ENCODE data around the gene DACH1.
"Not testable (repeated sequence)": the region's sequence is repeated elsewhere in the genome, so short reads cannot be mapped to it uniquely, and the experiment has no call there.

The DACH1 gene

DNA sequence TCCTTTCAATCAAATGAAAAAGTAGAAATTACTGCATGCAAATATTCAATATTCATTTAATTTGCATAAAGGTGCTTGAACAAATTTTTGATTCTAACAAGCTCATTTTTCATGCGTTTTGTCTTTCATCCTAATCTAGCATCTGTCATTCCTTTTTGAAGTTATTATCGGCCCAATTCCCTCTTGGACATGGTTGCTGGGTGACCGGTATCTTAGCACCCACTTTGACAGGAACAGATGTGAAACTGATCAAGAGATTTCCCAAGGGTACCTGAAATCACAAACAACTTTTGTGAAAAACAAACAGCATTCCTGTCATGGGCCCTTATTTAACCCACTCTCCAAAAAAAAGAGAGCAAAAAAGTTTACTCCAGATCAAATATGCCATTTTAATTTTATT is 13.3 kb downstream of the DACH1 start:
- no peak for DNase-seq (ENCODE audit: low read depth)
- TF ChIP-seq, protein P1, sequence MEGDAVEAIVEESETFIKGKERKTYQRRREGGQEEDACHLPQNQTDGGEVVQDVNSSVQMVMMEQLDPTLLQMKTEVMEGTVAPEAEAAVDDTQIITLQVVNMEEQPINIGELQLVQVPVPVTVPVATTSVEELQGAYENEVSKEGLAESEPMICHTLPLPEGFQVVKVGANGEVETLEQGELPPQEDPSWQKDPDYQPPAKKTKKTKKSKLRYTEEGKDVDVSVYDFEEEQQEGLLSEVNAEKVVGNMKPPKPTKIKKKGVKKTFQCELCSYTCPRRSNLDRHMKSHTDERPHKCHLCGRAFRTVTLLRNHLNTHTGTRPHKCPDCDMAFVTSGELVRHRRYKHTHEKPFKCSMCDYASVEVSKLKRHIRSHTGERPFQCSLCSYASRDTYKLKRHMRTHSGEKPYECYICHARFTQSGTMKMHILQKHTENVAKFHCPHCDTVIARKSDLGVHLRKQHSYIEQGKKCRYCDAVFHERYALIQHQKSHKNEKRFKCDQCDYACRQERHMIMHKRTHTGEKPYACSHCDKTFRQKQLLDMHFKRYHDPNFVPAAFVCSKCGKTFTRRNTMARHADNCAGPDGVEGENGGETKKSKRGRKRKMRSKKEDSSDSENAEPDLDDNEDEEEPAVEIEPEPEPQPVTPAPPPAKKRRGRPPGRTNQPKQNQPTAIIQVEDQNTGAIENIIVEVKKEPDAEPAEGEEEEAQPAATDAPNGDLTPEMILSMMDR (IDR thresholded peaks at IDR 0.05; ENCODE audit: low read length, missing control alignments) = no peak
- H3K4me3 ChIP-seq (replicated peaks; ENCODE audit: low read depth, low read length) = no peak overlapping the region

DNA sequence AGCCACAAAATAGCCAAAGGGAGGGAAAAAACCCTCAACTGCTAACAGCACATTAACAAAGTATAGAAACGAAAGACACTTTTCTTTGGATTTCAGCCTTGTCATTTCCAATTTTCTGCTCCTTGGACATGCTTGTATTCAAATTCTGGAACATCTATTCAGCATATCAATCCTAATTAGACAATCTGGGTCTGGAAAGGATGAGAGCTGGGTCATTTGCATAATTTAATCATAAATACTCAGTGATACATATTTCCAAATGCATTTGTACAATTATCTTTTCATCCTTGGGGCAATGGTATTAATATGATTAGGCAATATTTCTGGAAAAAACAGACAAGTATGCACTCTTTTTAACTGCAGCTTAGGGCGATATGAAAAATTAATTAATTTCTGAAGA is 14.3 kb downstream of the DACH1 start:
- no peak overlapping the region for H3K4me3 ChIP-seq (replicated peaks; ENCODE audit: low read depth, low read length)
- TF ChIP-seq, protein P1 (IDR thresholded peaks at IDR 0.05; ENCODE audit: low read length, missing control alignments) = no peak
- no peak for DNase-seq (ENCODE audit: low read depth)

DNA sequence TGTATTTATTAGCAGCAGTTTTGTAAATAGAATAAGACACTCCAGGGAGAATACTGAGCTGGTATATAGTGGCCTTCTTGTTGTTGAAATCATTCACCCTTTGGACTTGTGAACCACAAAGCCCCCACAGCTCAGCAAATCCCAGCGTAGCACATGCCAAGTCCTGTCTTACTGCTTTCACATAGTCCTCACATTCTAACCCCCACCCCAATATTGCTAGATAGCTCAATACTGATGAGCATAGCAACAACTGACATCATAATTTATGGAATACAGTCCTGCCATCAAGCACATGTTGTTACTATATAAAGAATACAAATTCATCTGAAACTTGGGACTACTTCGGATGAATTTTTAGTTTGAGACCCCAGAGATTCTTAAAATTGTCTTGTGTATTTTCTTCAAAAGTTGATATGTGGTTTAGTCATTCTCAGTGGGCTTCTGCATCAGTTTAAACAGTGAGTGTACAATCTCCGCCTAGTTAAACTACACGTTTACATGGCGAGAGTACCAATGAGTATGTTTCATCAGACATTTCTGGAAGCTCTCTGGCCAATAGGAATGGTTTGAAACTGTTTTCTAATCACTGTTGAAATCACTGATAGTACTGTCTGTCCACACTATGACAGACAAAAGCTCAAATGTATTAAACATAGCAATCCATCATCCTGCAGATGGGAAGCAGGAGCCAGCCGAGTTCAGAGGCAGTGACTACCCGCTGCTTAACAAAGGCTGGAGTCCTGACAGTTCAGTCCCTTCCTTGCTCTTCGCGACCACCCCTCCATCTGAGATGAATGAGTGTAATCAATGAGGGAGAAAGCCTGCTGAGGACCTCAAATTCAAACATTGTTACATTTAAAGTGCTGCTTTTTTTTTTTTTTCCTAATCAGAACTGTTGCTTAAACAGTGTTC is 15.2 kb downstream of the DACH1 start:
- TF ChIP-seq, protein P1 (IDR thresholded peaks at IDR 0.05; ENCODE audit: low read length, missing control alignments) = no peak
- DNase-seq (ENCODE audit: low read depth) = no peak
- no peak overlapping the region for H3K4me3 ChIP-seq (replicated peaks; ENCODE audit: low read depth, low read length)

DNA sequence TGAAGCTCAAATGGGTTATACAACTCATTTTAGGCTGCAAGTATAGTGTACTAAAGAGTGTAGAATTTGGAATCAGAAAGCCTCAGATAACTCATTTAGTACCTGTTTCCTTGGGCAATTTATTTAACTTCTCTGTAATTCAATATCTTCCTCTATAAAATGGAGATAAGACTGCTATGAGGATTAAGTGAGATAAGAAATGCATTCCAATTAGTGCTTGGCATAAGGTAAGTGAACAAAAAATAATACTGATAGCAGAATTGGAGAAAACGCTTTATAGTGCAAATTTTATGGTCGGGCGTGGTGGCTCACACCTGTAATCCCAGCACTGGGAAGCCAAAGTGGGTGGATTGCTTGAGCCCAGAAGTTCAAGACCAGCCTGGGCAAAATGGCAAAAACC is 25.0 kb downstream of the DACH1 start:
- H3K4me3 ChIP-seq (replicated peaks; ENCODE audit: low read depth, low read length) = no peak overlapping the region
- DNase-seq (ENCODE audit: low read depth) = no peak
- TF ChIP-seq, protein P1 (IDR thresholded peaks at IDR 0.05; ENCODE audit: low read length, missing control alignments) = no peak

DNA sequence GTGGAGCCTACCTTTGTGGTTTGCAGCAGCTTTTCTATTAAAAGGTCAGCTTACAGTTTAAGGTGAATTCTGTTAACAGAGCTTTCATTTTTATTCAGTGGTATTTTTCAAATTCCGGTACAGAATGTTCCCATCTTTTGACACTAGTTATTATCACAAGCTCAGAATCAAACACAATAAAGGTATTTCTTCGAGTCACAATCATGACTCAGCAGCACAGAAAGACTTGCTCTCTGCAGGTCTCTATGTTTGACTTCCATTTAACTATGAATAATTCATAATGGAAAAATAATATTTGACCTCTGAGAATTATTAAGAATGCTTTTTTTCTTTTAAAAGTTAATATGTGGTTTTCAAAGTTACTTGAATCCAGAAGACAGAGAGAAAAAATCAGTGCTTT is 28.2 kb downstream of the DACH1 start:
- peak; percentile 3 for DNase-seq (ENCODE audit: low read depth)
- H3K4me3 ChIP-seq (replicated peaks; ENCODE audit: low read depth, low read length) = no peak overlapping the region
- TF ChIP-seq, protein P1 (IDR thresholded peaks at IDR 0.05; ENCODE audit: low read length, missing control alignments) = no peak

DNA sequence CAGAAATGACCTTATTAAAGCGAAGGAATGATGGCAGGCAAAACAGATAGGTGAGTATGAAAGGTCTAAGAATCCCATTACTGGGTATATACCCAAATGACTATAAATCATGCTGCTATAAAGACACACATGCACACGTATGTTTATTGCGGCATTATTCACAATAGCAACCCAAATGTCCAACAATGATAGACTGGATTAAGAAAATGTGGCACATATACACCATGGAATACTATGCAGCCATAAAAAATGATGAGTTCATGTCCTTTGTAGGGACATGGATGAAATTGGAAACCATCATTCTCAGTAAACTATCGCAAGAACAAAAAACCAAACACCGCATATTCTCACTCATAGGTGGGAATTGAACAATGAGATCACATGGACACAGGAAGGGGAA is 29.4 kb downstream of the DACH1 start:
- not testable (repeated sequence) for H3K4me3 ChIP-seq (replicated peaks; ENCODE audit: low read depth, low read length); DNase-seq (ENCODE audit: low read depth)

DNA sequence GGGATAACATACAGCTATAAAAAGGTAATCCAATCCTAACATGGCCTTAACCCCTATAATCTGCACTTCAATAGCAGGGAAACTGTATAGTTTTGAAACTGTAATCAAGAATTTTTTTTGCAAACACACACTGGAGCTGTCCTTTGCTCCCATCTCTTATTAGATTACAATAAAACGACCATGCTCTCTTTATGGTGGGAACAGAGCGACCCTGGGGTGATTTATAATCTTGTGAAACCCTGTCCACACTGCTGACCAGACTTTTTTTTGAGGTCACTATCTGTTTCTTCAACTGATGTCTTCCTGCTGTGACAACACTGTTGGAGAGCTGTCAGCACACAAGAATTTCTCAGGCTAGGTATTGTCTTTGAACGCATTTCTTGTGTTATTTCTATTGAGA is 35.3 kb downstream of the DACH1 start:
- TF ChIP-seq, protein P1 (IDR thresholded peaks at IDR 0.05; ENCODE audit: low read length, missing control alignments) = no peak
- H3K4me3 ChIP-seq (replicated peaks; ENCODE audit: low read depth, low read length) = no peak overlapping the region
- DNase-seq (ENCODE audit: low read depth) = no peak

Data from fibroblast of pulmonary artery (primary cell).